Inflammatory macrophage (primary cell): ENCODE data around the gene SAE1.

Source experiments
- DNase-seq, 2 donors: peaks; one replicate each; pipeline ENCODE4 v3.0.0-alpha.2; 2020 to 2022

The SAE1 gene

DNA sequence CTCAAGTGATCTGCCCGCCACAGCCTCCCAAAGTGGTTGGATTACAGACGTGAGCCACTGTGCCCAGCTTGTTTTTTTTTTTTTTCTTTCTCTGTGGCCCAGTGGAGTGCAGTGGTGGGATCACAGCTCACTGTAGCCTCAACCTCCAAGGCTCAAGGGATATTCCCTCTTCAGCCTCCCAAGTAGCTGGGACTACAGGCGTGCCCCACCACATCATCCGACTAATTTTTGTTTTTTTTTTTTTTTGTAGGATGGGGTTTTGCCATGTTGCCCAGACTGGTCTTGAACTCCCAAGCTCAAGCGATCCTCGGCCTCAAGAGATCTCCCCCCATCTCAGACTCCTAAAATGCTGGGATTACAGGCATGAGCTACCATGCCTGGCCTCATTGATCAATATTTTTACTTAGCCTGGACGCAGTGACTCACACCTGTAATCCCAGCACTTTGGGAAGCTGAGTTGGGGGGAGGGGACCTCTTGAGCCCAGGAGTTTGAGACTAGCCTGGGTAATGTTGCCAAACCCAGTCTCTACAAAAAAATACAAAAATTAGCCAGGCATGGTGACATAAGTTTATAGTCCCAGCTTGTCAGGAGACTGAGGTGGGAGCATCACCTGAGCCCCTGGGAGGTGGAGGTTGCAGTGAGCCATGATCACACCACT lies 1.7 kb downstream of the SAE1 start:
- no peak for DNase-seq

DNA sequence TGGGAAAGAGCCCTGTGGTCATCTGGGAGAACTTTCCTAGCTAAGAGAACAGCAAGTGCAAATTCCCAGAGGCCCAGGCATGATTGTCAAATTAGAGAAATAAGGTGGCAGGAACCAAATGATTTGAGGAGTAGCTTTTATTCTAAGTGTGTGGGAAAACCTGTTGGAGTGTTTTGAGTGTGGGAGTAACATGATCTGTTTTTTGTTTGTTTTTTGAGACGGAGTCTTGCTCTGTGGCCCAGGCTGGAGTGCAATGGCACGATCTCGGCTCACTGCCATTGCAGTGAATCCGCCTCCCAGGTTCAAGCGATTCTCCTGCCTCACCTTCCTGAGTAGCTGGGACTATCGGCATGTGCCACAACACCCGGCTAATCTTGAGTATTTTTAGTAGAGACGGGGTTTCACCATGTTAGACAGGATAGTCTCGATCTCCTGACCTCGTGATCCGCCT lies 2.4 kb downstream of the SAE1 start:
- no peak for DNase-seq

DNA sequence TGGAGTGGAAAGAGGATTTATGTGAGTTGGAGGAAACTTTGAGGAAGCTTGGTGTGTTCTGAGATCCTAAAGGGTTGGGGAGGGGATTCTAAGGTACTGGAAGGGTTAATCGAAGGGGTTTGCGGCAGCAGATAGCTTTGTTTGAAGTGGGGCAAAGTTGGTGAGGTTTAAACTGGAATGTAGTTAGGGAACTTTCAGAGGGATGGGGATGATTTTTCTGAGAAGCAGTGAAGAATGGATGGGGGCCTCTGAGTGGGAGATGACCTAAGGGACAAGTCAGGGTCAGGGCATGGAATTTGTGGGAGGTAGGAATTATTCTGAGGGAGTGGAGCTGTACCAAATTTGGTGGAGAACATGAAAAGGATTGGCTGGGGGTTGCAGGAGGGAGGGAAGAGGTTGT lies 3.9 kb downstream of the SAE1 start:
- no peak for DNase-seq

DNA sequence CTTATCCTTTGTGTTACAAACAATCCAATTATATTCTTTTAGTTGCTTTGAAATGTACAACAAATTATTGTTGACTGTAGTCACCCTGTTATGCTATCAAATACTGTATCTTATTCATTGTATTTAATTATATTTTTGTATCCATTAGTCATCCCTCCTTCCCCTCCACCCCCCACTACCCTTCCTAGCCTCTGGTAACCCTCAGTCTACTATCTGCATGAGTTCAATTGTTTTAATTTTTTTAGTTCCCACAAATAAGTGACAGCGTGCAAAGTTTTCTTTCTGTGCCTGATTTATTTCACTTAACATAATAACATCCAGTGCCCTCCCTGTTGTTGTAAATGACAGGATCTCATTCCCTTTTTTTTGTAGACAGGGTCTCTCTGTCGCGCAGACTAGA lies 4.5 kb downstream of the SAE1 start:
- no peak for DNase-seq

DNA sequence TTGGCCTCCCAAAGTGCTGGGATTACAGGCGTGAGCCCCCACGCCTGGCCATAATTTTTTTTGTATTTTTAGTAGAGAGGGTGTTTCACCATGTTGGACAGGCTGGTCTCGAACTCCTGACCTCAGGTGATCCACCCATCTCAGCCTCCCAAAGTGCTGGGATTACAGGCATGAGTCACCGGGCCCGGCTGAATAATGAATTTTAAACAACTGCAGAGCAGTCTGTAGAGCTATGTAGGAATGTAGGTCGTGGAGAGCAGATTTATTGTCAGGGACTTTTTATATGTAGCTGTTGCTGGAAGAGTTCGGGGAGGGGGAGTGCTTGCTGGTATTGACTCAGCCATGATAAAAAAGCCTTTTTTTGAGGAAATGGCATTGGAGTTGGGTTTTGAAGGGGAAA lies 10.6 kb downstream of the SAE1 start:
- DNase-seq = peak in 1 of 2 donors; percentile 1

DNA sequence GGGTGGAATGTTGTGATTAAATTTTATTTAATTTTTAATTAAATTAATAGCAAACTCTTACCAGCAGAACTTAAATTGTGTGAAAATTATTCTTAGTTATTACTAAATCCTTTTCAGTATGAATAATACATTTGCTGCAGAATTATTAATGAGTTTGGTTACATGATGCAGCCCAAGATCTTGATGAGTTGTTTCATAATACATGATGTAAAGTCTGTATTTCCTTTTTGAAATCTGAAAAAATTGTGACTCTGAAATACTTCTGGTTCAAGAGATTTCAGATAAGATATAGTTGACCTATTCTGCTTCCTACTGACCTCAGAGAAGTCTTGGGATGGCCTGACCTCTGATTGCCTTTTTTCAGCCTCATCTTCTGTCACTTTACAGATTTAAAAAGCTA lies 11.1 kb downstream of the SAE1 start:
- no peak for DNase-seq

DNA sequence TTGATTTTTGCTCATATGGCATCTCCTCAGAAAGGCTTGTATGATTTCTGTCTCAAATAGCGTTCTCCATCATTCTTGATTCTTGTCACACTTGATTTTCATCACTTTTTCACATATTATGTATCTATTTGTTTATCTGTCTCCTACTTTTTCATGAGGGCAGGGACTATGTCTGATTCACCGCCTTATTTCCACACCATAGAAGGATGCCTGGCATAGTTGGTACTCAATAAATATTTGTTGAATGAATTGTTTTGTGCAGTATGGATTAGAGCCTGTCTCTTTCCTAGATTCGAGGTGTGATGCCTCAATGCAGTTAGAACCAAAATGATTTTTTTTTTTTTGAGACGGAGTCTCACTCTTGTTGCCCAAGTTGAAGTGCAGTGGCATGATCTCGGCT lies 12.1 kb downstream of the SAE1 start:
- DNase-seq = no peak

DNA sequence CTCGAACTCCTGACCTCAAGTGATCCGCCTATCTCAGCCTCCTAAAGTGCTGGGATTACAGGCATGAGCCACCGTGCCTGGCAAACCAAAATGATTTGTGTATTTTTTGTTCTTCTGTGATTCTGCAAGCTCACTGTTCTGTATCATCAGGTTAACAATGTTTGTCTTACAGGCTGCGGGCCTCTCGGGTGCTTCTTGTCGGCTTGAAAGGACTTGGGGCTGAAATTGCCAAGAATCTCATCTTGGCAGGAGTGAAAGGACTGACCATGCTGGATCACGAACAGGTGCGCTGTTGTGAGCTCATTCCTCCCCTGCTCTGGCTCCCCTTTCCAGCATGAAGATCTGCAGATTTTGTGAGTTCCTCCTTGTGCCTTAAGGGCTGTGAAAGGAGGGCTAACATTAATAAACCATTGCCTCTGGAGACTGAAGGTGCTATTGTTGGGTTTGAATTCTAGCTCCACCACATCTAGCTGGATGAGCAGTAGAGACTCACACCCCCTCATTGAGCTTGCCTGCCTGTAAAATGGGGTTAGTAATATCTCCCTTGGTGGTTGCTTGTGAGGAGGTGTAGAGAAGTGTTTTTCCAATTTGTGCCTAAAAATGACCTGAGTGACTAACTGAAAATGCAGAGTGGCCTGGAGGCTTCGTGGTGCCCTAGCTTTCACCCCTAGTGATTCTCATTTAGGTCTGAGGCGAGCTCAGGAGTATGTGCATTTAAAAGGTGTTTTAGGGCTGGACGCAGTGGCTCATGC lies 12.9 kb downstream of the SAE1 start:
- DNase-seq = no peak

DNA sequence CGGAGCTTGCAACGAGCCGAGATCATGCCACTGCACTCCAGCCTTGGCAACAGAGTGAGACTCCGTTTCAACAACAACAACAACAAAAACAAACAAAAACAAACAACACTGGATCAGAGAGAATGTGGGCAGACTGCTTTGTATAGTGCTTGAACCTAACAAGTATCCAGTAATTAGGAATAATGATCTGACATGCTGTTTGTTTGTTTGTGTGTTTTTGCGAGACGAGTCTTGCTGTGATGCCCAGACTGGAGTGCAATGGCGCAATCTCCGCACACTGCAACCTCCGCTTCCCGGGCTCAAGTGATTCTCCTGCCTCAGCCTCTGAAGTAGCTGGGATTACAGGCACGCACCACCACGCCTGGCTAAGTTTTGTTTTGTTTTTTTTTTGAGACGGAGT lies 14.0 kb downstream of the SAE1 start:
- no peak for DNase-seq

DNA sequence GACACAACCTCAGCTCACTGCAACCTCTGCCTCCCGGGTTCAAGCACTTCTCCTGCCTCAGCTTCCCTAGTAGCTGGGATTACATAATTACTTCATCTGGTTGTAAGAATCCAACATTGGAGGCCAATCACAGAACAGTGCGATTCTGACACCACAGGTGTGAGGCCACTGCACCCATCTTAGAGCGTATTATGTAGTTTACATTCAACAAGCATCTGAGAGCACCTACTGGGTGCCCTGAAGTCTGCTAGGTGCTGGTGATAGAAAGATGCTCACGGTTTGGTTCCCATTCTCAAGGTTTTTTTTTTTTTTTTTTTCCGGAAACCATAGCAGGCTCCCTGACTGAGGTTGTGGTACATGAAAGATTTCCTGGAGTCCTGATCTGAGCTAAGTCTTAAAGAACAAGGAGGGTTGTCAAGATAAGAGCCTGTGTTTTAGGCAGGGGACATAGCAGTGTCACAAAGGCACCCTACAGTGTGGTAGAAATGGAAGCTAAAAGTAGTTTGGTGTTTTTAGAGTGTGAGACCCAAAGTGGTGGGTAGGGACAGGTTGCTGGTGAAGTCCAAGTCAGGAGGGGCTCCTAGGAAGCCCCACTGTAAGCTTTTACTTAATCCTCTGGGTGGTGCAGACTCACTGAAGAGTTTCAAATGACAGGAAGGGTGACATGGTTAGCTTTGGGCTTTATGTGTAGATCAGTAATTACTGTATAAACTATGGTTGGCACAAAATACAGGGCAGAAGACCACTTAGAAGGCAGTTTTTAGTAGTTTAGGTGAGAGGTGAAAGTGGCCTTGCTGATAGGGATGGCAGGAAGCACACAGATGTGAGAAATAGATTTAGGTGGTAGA lies 15.2 kb downstream of the SAE1 start:
- DNase-seq = no peak

DNA sequence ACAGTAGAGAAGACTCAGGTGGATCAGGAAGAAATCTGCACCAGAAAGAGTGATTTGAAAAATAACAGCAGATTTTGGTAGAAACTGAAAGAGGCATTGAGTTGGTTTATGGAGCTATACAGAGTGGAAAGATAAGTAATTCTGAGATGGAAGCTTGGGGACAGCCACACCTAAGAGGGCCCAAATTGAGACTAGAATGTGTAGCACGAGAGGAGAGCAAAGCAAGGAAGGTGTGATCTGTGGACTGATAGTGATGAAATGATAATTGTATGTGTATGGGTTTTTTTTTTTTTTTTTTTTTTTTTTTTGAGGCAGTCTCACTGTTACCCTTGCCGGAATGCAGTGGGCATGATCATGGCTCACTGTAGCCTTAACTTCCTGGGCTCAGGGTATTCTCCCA lies 16.3 kb downstream of the SAE1 start:
- DNase-seq = no peak

DNA sequence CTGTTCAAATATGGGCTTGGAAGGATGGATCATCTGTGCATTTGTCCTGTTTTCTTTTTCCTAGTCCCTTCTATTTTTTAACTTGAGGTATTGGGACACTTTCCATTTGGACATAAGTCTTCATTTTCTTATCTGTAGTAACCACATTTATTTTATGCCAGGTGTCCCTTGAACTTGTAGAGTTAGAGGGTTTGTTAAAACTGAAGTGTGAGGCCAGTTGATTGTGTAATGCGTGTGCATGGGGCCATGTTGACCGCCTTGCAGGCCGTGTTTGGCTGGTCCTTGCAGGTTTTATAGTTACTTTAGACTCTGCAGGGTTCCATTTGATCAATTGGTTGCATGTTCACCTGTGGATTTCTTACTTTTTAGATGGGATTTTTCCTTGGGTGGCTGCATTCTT lies 21.0 kb downstream of the SAE1 start:
- DNase-seq = no peak

DNA sequence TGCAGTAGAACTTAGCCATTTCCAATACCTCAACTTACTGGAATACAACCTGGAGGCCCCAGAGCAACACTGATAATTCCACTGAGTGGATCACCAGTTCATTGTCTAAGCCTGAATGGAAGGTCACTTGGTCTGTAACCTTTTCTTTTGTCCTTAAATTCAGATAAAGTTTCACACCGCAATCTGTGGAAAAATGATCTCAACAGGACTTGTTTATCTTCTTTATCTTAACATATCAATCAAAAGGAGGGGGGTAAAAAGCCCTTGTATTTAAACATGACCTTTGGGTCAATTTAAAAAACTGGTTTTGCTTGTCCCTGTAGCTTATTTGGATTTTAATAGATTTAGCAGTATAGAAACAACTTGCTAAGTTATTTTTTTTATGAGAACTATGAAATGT lies 21.6 kb downstream of the SAE1 start:
- no peak for DNase-seq

DNA sequence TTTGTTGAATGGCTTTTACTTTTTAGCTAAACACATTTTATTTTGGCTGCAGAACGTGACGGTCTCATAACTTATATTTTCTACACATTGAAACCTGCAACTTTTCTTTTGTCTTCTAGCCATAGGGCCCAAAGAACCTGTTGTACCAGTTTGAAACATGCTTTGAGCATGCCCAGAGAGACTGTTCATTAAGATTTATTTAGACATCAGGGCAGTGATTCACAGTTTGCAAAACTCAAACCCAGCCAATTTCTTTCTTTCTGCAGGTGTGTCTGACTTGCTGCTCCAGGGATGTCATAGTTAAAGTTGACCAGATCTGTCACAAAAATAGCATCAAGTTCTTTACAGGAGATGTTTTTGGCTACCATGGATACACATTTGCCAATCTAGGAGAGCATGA lies 22.0 kb downstream of the SAE1 start:
- DNase-seq = no peak

DNA sequence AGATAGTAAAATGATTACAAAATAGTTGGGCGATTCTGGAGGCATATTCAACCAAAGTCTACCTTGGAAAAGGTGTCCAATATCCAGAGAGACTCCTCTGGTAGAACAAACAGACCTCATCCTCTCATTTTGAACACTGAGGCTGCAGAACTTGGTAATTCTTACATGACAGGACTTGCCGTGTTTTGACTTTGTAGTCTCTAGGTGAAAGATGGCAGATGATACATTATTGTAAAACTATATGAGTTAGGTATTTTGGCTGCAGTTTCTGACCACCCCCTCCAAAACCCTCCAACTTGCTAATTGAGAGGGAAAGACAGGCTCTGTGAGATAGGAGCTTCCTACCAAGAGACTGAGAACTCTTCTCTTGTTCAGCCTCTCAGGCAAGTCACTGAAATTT lies 22.6 kb downstream of the SAE1 start:
- no peak for DNase-seq

DNA sequence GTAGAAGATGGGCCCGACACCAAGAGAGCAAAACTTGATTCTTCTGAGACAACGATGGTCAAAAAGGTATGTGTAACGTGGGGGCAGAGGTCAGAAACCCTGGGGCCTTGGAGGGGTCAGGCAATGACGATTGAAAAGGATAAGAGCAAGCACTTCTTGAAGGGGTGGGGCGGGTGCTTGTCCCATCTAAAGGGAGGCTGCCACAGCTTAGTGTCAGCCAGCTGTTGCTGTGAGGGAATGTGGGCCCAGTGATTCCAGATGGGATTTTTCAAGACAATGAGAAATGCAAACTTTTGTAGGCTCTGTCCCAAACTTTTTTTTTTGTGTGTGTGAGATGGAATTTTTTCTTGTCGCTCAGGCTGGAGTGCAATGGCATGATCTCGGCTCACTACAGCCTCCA lies 24.5 kb downstream of the SAE1 start:
- no peak for DNase-seq

DNA sequence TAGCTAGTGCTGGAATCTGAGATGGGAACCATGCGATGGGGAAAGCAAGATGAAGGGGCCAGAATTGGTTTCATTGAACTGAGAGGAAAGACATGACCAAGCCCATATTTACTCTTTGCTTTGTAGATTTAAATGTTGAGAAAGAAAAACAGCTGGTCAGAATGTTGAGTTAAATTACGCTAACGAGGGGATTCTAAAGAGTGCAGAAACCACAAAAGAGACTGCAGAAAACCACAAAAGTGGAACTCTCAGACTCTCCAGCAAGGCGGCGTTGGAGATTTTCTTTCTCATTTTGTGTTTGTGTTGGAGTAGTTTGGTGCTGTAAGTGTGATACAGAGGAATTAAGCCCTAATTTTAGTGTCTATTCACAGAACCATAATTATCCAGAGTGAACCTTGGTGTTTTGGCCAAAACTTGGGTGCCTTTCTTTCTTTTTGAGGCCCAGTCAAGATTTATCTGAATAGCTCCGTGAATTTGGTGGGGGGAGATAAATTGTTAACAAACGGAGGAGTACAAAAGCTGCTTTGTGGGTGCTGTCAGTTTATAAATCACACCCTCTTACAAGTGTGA lies 26.3 kb downstream of the SAE1 start:
- peak; percentile 30 to 37 for DNase-seq

DNA sequence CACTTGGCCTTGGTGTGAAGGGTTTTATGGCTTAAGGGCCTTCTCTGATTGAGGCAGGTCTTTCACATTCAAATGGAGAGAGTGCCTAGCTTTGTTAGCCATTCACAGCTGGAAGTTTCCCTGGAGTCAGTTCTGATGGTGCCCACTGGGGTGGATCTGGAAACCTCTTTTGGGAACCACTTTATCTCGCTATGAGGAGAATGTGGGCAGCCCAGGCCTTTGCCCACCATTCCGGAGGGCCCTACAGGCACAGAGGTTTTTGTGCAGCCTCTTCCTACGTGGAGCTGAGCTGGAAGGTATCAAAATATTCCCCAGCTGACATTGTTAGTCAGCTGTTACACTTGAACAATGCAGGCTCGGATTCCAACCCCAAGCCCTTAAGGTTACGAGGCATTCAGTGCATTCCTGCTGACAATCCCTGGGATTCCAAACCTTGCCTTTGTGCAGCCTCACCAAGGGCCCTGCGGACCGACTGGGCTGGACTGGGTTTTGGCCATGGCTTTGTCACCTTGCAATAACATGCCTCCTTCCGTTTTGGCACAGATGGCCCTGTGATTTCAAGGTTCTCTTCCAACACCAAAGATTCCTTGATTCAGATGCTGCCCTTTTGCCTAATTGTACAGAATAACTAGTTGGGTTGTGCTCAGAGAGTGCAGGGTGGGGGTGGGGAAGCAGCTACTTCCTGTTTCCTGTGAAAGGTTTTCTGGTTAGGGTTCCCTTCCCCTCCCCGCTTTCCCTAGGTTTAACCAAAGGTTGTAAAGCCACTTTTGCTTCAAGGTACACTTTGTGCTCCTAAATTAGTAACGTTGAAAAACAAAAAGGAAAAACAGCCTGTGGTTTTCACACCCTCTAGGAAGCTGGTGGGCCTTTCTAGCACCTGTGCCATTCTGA lies 27.0 kb downstream of the SAE1 start:
- peak; percentile 47 to 55 for DNase-seq

DNA sequence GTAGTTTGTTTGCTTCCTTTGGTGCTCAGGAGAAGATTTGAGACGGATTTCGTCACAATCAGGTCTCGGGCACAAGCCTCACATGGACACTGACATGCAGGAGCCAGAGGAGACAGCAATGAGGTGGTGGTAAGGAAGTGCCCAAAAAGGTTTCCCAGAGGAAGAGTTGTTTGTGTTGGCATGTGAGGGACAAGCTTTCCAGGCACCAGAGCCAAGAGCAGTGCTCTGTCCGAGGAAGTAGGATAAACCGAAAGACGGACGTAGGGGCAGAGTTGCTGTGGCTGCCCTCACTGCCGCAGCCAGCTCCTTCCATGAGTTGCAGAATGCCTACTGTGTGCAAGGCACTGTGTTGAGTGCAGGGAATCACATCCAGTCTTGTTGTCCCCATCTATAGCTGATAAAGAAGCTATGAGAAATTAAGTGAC lies 27.7 kb downstream of the SAE1 start:
- DNase-seq = peak in 1 of 2 donors; percentile 3

DNA sequence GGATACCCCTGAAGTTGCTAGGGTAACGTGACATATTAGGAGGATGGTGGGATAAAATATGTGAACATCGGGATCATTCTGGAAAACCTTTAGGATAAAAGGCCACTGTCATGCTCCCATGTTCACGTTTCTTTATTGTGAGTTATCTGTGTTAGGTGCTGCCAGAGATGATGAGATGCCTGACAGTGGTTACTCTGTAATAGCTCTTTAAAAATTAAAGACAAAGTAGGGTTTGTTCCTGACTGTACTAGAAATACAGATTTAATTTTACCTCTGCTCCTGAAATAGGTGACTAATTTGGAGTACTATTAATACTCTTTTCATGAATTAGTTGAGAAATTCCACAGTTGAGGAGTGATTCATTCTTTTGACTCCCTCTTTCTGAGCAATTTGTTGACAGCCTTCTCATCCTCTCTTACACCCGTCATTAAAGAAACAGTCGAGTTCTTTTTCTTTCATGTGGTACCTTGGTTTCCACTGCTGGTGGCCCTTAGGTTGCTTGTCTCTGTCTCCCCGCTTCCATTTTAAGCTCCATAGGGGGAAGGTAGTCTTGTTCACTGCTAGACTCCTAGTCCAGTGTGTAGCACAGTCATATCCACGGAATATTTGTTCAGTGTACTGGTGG lies 28.4 kb downstream of the SAE1 start:
- no peak for DNase-seq

DNA sequence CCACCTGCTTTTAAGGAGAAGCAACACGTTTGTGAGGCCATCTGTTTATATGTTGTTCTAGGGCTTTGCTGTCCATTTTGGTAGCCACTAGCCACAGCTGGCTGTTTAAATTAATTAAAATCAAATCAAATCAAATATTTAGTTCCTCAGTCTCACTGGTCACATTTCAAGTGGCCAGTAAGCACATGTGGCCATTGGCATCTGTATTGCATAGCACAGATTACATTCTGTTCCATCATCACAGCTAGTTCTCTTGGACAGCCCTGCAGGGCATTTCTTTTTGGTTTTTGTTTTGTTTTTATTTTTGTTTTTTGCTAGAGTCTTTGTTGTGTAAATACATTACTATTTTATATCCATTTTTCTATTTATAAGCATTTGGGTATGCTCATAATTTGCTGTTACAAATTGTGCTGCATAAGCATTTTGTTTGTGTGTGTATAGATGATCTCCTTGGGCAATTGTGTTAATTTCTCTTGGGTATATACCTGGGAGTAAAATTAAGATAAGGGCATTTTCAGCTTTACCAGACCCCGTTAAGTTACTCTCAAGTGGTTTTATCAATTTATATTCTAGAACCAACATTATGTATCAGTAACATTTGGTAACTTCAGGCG lies 31.3 kb downstream of the SAE1 start:
- DNase-seq = no peak
